Fibroblast of the aortic adventitia (primary cell): ENCODE measurements around the gene TOLLIP. TPM values are rescaled to one million over a fixed set of nuclear protein-coding genes. Genes with fewer than 3 reads are reported as not detected.
A peak's percentile ranks its signal among the peaks of the same experiment; 100 is the strongest.

Experiments
- DNase-seq: peaks from one replicate; pipeline ENCODE4 v3.0.0-alpha.2; 2010; ENCODE audit warnings: low read depth
- H3K4me3 ChIP-seq: 2 replicates; pipeline ENCODE4 v1.5.1; 2011; ENCODE audit warnings: low read depth, mild to moderate bottlenecking, control low read depth, low read length, moderate library complexity
- total RNA-seq: library from RNA; depleted of rRNA; stranded (reverse); fragments of >200 nt; gene quantifications from 2 replicates; pipeline ENCODE4 v1.2.3, GENCODE V29; 2012; ENCODE audit warnings: low replicate concordance
- TF ChIP-seq, protein P1 (sequence below): IDR thresholded peaks from 2 replicates; pipeline ENCODE4 v1.5.1; 2011; ENCODE audit warnings: mild to moderate bottlenecking, low read length, control low read depth, inconsistent platforms; ENCODE audit not compliant: insufficient read depth

Gene TOLLIP
- total RNA-seq, 1 donor = 25.4 TPM

GRCh38 chr11:1310318-1310687 is 871 bp upstream of the TOLLIP start:
- DNase-seq = peak; percentile 7
- TF ChIP-seq, protein P1, sequence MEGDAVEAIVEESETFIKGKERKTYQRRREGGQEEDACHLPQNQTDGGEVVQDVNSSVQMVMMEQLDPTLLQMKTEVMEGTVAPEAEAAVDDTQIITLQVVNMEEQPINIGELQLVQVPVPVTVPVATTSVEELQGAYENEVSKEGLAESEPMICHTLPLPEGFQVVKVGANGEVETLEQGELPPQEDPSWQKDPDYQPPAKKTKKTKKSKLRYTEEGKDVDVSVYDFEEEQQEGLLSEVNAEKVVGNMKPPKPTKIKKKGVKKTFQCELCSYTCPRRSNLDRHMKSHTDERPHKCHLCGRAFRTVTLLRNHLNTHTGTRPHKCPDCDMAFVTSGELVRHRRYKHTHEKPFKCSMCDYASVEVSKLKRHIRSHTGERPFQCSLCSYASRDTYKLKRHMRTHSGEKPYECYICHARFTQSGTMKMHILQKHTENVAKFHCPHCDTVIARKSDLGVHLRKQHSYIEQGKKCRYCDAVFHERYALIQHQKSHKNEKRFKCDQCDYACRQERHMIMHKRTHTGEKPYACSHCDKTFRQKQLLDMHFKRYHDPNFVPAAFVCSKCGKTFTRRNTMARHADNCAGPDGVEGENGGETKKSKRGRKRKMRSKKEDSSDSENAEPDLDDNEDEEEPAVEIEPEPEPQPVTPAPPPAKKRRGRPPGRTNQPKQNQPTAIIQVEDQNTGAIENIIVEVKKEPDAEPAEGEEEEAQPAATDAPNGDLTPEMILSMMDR = no peak

DNA sequence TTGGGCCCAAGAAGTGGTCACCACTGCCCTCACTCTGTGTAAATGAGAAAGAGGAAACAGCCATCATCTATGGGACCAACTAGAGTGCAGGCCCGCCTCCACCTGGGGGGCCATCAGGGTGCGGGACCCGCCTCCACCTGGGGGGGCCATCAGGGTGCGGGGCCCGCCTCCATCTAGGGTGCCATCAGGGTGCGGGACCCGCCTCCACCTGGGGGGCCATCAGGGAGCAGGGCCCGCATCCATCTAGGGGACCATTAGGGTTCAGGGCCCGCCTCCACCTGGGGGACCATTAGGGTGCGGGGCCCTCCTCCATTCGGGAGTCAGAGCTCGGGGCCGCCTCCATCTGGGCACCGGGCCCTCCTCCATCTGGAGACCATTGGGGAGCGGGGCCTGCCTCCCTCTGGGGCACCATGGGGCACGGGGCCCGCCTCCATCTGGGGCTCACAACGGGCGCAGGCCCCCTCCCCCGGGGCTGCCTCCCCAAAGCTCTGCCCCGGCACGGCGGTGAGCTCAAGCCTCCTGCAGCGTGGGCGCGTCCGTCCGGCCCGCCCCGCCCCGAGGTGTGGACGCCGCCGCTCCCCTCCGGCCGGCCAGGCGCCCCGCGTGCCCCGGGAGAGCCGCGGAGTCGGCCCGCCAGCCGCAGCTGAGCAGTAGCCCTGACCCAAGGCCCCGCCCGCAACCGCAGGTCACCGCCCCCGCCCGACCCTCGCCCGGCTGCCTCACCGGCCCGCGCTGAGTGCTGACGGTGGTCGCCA is 512 bp downstream of the TOLLIP start:
- H3K4me3 ChIP-seq = peak overlapping the region; percentile 74
- TF ChIP-seq, protein P1 = no peak
- DNase-seq = peak; percentile 7

More at GRCh38 chr11:1310318-1310687, 871 bp upstream of the TOLLIP start:
- H3K4me3 ChIP-seq = peak overlapping the region; percentile 73

- TF ChIP-seq, protein P1 = no peak
- peak; percentile 52 for DNase-seq
- H3K4me3 ChIP-seq = peak overlapping the region; percentile 74
Measured at GRCh38 chr11:1307998-1308742, 1.3 kb downstream of the TOLLIP start.

DNA sequence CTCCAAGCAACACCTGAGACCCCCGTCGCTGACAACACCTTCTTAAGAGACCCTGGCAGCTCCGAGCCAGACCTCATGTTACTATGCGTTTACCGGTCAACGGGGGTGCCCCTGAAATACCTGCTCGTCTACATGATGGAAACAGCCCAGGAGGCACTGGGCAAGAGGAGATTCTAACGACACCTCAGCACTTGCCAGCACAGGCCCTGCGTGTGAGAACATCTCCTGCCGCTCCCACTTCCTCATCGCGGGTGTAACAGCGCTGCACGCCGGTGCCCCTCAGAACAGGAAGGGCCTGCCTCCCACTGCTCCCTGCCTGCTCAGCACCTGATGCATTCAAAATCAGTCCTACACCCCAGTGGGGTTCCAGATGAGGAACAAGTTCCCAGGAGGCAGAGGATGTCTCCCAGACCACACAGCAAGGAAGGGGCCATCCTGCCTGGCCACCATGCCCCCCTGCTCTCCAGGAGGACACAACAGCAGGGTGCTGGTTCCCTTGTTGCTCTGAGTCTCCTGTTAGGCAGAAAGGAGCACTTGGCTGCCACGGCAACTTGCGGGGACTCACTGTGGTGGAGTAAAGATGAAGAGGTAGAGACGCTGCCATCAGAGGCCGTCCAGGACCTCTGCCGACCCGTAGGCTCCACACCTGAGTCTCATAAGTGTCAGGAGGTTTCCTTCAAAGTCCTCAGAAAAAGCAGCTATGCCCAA is 2.1 kb downstream of the TOLLIP start:
- no peak for DNase-seq
- TF ChIP-seq, protein P1 = no peak
- no peak overlapping the region for H3K4me3 ChIP-seq

- TF ChIP-seq, protein P1 = no peak
- DNase-seq = no peak
- no peak overlapping the region for H3K4me3 ChIP-seq
Measured at GRCh38 chr11:1306186-1307162, 3.0 kb downstream of the TOLLIP start.

GRCh38 chr11:1305501-1306056 is 3.9 kb downstream of the TOLLIP start:
- TF ChIP-seq, protein P1 = no peak
- DNase-seq = no peak
- H3K4me3 ChIP-seq = no peak overlapping the region
